ENCODE results near the gene TSHZ2.

DNA sequence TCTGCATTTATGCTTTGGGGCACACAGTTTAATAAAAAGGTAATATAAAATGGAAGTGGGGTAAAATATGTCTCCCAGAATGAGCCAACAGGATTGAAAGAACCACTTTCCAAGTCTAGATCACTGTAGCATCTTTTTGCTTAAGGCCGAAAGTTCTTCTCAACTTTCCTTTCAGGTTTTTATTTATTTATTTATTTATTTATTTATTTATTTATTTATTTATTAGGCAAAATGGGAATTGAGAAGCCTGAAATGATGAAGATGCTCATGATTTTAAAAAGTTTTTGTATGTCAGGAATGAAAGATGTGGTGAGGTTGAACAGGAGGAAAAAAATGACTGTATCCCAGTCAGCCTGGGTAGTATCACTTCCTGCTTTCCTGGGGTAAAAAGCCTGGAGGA is 24.0 kb downstream of the TSHZ2 start:
- TF ChIP-seq, protein P1, sequence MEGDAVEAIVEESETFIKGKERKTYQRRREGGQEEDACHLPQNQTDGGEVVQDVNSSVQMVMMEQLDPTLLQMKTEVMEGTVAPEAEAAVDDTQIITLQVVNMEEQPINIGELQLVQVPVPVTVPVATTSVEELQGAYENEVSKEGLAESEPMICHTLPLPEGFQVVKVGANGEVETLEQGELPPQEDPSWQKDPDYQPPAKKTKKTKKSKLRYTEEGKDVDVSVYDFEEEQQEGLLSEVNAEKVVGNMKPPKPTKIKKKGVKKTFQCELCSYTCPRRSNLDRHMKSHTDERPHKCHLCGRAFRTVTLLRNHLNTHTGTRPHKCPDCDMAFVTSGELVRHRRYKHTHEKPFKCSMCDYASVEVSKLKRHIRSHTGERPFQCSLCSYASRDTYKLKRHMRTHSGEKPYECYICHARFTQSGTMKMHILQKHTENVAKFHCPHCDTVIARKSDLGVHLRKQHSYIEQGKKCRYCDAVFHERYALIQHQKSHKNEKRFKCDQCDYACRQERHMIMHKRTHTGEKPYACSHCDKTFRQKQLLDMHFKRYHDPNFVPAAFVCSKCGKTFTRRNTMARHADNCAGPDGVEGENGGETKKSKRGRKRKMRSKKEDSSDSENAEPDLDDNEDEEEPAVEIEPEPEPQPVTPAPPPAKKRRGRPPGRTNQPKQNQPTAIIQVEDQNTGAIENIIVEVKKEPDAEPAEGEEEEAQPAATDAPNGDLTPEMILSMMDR (IDR thresholded peaks at IDR 0.05): no peak
- no peak for TF ChIP-seq POLR2A (IDR thresholded peaks at IDR 0.05)
